ENCODE data around the gene ATRIP.

DNA sequence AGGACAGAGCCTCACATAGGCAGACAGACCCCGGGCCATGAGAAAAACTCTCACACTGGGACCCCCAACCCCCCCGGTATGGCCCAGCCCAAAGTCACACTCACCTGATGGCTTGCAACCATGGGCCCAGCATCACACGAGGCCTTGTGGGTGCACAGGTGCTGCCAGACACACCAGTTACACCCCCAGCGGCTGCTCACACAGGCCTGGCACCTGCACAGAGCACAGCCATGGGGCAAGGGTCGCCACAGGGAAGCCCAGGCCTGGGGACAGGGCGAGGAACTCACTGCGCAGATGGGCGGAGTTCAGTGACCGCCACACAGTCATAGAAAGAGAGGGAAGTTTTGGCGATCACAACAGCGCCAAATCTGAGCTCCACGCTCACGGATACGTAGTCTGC is 26.0 kb upstream of the ATRIP start:
- TF ChIP-seq POLR2A (IDR thresholded peaks at IDR 0.05) (no peak), CTCF (IDR thresholded peaks at IDR 0.05) (no peak)

Data from heart left ventricle (tissue), 13 donors.